Measurements from ENCODE around the gene NIT1.

NIT1 gene

DNA sequence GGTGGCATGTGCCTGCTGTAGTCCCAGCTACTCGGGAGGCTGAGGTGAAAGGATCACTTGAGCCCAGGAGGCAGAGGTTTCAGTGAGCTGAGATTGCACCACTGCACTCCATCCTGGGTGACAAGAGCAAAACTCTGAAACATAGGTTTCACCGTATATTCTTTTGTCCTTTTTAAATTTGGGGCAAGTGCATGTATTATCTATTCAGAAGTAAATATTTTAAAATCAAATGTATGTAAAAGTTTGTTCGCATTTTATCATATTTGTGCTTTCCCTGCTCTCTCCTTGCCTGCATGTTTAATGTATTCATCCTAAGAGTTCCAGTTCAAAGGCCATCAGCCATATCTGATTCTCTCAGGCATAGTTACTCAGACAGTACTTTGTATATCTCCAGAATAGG is 27.9 kb downstream of the NIT1 start:
- DNase-seq, result no peak

DNA sequence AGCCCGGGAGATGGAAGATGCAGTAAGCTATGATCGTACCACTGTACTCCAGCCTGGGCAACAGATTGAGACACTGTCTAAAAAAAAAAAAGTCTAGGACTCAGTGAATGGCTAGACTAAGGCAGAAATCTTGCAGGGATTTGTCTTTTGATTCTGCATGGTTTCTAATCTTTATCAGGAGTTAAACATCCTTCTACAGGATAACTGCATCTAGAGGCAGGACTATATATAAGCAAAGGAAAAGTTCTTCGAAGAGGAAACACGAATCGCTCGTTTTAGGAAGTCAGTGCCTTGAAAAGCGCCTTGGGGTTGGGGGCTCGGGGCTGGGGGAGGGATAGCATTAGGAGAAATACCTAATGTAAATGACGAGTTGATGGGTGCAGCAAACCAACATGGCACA is 35.3 kb downstream of the NIT1 start:
- DNase-seq, result no peak

DNA sequence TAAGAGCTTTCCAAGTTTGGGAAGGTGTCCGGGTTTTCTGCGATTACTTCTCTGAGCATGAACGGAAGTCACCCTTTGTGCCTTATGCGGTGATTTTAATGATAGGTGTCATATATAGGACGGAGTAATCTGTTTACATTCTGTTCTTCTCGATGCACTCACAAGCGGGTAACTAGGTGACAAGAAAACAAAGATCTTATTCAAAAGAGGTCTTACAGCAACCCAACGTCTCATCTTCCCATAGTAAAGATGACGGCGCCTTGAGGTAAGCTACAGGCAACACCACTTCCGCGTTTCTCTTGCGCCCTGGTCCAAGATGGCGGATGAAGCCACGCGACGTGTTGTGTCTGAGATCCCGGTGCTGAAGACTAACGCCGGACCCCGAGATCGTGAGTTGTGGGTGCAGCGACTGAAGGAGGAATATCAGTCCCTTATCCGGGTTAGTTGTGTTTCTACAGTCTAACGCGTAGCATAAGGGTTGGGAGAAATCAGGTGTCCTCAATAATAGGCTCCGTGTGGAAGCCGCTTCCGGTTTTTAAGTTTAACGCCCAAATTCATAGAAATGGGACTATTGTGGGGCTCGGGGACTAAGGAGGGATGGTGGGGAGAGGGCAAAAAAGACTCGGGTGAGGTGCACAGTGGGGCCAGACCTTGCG is 35.9 kb downstream of the NIT1 start, which contains the start of gene UFC1:
TSS of gene UFC1 (plus strand) at position 297 of the 656 bp plus-strand sequence. CDS start at position 317, 20 bp downstream.
- DNase-seq, result peak in 55 of 56 donors; percentile 21 to 90 (median 71)

DNA sequence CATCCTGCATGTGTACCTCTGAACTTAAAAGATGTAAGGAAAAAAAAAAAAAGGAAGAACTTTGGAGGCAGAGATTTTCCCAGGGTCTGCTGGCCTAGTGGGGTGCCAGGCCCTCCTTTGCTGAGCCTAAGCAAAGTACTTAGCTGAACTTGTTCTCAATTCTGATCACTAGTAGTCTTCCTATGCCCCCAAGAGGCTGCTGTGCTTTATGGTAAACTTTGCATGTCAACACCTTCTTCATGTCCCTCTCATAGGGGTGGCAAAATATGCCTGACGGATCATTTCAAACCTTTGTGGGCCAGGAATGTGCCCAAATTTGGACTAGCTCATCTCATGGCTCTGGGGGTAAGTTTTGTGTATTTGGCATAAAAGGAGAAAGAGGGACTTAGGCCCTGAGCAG is 40.0 kb downstream of the NIT1 start:
- no peak for DNase-seq

DNA sequence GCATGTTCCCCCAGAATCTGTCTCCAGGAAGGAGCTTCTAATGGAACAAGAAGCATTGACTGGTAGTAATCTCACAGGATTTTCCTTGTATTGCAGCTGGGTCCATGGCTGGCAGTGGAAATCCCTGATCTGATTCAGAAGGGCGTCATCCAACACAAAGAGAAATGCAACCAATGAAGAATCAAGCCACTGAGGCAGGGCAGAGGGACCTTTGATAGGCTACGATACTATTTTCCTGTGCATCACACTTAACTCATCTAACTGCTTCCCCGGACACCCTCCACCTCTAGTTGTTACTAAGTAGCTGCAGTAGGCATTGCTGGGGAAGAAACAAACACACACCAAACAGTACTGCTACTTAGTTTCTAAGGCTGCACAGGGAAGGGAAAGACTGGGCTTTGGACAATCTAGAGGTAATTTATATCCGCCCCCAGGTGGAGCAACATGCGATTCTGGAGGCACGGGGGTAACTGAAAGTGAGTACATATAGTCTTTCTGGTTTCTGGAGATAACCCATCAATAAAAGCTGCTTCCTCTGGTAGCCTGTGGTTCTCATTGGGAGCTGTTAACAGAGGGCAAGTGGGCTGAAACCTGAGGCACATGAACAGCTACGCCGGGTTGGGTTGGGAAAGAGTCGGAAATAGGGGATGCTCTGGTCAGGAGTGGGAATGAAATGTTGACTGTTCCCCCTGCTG is 40.6 kb downstream of the NIT1 start:
- DNase-seq, result no peak

DNA sequence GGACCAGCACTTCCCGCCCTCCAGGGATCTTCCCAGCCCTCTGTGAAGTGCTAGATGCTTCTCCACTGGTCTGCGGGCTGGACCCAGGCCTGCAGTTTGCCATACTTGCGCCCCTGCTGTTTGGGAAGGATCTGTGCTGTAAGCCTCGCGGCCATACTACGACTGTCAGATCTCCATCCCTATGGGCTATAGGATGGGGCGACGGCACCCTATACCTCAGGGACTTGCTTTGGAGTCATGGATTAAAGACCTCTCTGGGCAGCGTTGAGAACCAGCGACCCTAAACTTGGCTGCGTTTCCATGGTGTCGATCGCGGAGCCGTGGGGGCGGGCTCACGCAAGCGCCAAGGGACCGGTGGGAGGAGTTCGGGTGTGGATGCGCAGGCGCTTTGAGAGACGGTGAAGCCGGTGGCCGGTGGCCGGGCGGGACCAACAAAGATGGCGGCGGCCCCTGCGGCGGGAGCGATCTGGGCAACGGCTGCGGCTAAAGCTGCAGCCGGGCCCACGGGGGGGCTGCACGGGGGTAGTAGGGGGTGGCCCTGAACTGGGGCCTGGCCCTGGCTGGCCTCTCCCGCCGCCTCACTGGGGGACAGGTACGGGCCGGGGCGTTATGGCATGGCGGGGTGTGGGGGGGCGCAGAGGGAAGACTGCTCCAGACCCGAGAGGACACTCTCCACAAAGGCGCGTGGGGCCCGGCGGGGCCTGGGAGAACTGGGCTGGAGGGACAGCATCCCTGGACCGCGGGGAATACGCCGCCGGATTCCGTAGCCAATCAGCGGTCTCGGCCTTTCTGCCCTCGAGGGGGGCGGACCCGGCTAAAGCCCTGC is 41.4 kb downstream of the NIT1 start, which contains the start of gene USP21:
TSS of gene USP21 (plus strand) at position 414 of the 826 bp plus-strand sequence. CDS start 1,141 bp downstream, outside the sequence.
- peak; percentile 49 to 95 (median 89) for DNase-seq

DNA sequence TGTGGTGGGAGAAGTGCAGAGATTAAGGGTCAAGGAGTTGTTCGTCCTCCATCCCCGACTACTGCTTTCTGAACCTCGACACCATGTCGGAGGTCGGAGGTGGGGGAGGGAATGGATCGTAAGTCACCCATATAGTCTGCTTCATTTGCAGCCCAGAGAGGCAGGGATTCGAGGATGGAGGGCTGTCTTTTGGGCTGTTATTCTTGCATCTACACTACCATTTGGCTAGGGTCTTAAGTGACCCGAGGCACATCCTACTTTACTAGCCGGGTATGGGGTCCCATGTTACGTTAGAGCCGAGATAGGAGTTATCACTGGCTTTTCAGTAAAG is 42.0 kb downstream of the NIT1 start:
- DNase-seq, result peak in 1 of 56 donors; percentile 32

DNA sequence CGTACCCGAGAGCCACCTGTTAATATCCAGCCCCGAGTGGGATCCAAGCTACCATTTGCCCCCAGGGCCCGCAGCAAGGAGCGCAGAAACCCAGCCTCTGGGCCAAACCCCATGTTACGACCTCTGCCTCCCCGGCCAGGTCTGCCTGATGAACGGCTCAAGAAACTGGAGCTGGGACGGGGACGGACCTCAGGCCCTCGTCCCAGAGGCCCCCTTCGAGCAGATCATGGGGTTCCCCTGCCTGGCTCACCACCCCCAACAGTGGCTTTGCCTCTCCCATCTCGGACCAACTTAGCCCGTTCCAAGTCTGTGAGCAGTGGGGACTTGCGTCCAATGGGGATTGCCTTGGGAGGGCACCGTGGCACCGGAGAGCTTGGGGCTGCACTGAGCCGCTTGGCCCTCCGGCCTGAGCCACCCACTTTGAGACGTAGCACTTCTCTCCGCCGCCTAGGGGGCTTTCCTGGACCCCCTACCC is 42.8 kb downstream of the NIT1 start:
- DNase-seq, result no peak

DNA sequence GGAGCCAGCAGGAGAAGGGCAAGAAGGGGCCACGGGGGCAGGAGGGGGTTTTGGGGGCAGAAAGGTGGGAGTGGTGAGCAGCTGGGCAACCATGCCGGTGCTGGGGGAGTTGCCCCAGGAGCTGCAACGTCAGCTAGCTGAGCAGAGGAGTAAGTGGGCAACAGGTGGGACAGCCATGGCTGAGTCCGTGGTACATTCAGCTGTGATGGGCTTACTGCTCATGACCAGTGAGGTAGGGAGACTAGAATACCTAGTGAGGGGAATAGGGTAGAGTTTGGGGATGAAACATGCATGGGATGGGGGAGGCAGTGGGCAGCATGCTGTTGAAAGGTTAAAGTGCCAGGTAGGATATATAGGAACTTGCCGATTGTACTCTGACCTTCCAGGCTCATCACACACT is 43.7 kb downstream of the NIT1 start:
- no peak for DNase-seq

DNA sequence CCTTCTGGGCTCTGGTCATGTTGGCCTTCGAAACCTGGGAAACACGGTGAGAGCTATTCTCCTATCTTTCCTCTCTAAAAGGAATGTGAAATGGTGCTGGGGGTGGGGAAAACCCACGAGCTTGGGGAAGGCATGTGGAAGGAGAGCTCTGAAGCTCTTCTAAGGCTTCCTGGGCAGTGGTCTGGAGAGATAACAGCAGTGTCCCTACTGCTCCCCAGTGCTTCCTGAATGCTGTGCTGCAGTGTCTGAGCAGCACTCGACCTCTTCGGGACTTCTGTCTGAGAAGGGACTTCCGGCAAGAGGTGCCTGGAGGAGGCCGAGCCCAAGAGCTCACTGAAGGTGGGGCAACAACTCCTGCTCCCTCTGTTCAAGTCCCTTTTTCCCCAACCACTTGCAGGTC is 44.1 kb downstream of the NIT1 start:
- DNase-seq, result no peak

DNA sequence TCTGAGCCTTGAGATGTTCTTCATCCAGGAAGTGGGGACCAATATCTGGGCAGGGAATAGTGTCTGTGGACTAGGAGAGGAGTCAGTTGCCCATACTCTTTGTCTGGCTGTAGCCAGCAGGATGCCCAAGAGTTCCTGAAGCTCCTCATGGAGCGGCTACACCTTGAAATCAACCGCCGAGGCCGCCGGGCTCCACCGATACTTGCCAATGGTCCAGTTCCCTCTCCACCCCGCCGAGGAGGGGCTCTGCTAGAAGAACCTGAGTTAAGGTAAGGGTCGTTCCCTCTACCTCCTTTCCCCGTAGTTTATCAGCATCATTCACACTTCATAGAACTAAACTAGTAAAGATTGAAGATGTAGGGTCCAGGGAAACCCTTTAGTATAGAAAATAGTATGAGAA is 44.9 kb downstream of the NIT1 start:
- no peak for DNase-seq

DNA sequence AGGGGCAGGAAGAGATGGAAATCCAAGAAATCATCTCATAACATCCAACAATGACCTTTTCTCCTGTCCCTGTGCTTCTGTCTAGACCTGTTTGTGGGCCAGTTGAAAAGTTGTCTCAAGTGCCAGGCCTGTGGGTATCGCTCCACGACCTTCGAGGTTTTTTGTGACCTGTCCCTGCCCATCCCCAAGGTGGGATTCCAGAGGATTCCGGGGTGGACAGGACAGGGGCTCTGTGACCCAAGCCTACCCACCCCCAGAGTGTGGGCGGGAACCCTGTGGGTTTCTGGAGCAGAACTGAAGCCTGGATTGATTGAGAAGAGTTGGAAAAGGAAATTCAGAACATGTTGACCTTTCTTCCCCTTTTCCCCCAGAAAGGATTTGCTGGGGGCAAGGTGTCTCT is 45.9 kb downstream of the NIT1 start:
- no peak for DNase-seq

DNA sequence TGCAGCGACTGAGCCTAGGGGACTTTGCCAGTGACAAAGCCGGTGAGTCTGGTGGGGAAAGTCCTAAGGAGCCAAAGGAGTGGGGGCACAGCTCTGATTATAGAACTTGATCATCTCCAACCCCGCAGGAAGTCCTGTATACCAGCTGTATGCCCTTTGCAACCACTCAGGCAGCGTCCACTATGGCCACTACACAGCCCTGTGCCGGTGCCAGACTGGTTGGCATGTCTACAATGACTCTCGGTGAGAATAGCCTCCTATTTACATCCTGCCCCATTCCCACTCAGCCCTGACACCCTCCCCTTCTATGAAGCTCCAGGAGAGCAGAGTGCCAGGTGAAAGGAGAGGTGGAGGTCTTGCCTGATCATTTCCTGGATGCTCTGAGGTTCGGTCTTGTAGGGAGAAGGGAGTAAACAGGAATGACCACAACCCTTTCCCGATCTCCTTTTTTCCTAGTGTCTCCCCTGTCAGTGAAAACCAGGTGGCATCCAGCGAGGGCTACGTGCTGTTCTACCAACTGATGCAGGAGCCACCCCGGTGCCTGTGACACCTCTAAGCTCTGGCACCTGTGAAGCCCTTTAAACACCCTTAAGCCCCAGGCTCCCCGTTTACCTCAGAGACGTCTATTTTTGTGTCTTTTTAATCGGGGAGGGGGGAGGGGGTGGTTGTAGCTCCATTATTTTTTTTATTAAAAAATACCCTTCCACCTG is 47.2 kb downstream of the NIT1 start:
- DNase-seq, result no peak

DNA sequence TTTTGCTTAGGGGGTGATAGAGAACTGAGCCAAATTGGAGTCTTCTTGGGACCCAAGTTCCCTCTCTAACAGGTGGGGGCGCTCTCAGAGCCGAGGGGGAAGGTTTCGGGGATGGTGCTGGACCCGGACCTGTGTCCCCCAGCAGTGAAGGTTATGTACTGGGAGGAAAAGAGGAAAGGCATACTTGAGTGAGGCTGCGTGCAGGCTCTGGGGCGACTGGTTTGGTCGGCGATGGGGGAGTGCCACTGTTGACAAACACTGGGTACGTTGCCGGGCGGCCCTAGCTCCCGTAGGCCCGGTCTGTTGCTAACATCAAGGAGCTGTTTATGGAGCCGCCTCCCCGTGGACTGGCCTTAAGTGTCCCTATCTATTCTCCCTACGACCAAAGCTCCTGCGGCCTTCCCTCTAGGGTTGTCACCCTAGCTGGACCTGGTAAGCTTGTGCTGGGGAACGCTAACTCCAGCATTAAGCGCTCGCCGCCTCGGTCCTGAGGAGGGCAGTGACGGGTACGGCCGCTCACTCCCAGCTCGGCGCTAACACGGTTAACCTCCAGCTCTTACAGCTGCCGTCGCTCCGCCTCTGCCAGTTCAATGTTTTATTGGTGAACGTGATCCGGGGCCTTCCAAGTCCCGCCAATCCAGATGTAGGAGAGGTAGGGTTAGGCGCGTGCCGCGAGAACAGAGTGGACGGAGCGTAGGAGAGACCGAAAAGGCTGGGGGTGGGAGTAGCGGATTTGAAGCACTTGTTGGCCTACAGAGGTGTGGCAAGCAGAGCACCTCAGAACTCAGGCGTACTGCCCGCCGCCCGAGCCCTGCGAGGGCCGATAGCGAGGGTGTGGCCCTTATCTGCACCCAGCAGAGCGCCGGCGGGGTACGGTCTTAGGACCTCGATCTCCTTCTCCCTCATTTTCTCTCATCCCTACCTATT is 48.1 kb downstream of the NIT1 start, which contains the start of gene PPOX:
TSS of gene PPOX (plus strand) at position 685 of the 927 bp plus-strand sequence. CDS start 422 bp downstream, outside the sequence.
- peak; percentile 75 to 99 (median 96) for DNase-seq

DNA sequence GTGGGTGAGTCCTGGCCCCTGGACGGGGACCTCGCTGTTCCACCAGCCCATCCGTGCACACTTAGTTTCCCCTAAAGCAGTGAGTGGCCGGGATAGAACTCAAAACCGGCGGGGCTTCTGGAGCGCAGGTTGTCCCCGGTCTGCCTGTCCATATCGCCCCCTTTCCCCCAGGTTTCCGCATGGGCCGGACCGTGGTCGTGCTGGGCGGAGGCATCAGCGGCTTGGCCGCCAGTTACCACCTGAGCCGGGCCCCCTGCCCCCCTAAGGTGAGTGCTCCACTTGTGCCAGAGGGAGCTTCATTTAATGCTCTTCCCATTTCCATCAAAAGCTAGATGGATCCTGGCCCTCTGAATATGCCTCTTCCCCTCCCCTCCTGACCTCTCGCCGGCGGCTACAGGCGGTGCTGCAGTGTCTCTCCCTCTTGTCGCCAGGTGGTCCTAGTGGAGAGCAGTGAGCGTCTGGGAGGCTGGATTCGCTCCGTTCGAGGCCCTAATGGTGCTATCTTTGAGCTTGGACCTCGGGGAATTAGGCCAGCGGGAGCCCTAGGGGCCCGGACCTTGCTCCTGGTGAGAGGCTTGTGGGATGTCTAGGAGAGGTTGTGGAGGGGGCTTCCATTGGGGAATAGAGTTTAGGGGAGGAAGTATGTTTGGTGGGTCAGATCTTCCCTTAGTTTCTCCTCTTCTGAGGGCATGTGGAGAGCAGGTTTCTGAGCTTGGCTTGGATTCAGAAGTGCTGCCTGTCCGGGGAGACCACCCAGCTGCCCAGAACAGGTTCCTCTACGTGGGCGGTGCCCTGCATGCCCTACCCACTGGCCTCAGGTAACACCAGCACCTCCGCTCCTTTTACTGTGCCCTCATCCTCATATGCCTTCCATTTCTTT is 49.0 kb downstream of the NIT1 start:
- peak in 2 of 56 donors; percentile 60 to 61 for DNase-seq

DNA sequence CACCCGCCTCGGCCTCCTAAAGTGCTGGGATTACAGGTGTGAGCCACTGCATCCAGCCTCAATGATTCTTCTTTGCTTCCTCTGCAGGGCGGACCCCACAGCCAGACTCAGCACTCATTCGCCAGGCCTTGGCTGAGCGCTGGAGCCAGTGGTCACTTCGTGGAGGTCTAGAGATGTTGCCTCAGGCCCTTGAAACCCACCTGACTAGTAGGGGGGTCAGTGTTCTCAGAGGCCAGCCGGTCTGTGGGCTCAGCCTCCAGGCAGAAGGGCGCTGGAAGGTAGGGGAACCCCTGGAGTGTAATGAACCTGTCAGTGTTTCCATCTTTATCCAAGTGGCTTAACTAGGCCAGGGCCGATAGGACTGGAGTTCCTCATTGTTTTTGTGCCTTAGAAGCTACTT is 51.0 kb downstream of the NIT1 start:
- no peak for DNase-seq
